GM10847 (cell line): ENCODE data around the gene CTRB2.

Experiments
- POLR2A ChIP-seq: IDR thresholded peaks from 2 replicates; pipeline ENCODE4 v1.6.1; 2011; ENCODE audit not compliant: insufficient read length; ENCODE audit errors: extremely low read depth

The CTRB2 gene

GRCh38 chr16:75206749-75207451 is at the start of gene CTRB2:
TSS of gene CTRB2 (minus strand) at chr16:75207161. CDS start at chr16:75207141, 20 bp downstream.
- no peak for TF ChIP-seq POLR2A

GRCh38 chr16:75256059-75256571 is 49.2 kb upstream of the CTRB2 start:
- TF ChIP-seq POLR2A, result no peak

- TF ChIP-seq POLR2A, result no peak
These were observed 47.4 kb upstream of the CTRB2 start for GRCh38 chr16:75254359-75254837.

GRCh38 chr16:75252946-75253911 is 46.3 kb upstream of the CTRB2 start:
- no peak for TF ChIP-seq POLR2A

GRCh38 chr16:75252049-75252864 is 45.3 kb upstream of the CTRB2 start:
- no peak for TF ChIP-seq POLR2A

- TF ChIP-seq POLR2A, result peak; percentile 45
These were observed 44.5 kb upstream of the CTRB2 start, which contains the start of gene BCAR1 for GRCh38 chr16:75251280-75252048. TSS of gene BCAR1 (minus strand) at chr16:75251624. CDS start at chr16:75251482, 142 bp downstream.

- TF ChIP-seq POLR2A, result no peak
These were observed 43.9 kb upstream of the CTRB2 start for GRCh38 chr16:75250809-75251279.

- no peak for TF ChIP-seq POLR2A
These were observed 43.3 kb upstream of the CTRB2 start for GRCh38 chr16:75250089-75250808.

GRCh38 chr16:75249441-75249840 is 42.5 kb upstream of the CTRB2 start:
- no peak for TF ChIP-seq POLR2A

- no peak for TF ChIP-seq POLR2A
These were observed 41.8 kb upstream of the CTRB2 start for GRCh38 chr16:75248536-75249380.

- TF ChIP-seq POLR2A, result no peak
These were observed 41.2 kb upstream of the CTRB2 start for GRCh38 chr16:75248142-75248535.

- TF ChIP-seq POLR2A, result no peak
These were observed 40.3 kb upstream of the CTRB2 start for GRCh38 chr16:75247249-75247648.
